ENCODE measurements around the gene PKNOX2. TPM values are rescaled to one million over a fixed set of nuclear protein-coding genes. Genes with fewer than 3 reads are reported as not detected.

PKNOX2 gene
- total and polyA plus RNA-seq, 2 of the 8 experiments (the other 6 are each of a cell fraction or from before 2014, with no cell fraction given) = 2.0 TPM

DNA sequence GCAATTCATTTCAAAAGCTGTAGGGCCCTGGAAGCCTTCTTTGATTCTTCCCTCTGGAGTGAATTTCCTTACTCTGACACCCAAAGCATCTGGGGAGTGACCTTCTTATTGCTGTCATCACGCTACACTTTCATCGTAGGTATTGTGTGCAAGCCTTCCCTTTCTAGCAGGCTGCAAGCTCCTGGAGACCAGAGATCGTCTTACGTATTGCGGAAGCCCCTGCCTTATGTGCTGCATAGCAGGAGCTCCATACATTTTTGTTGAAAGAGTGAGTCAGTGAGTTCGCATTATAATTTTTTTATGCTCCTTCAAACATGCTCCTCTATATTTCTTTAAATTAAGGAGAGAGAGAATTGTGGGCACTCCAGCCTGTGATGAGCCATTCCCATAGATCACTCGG is 32.0 kb upstream of the PKNOX2 start (continued):
- TF ChIP-seq, protein P1, sequence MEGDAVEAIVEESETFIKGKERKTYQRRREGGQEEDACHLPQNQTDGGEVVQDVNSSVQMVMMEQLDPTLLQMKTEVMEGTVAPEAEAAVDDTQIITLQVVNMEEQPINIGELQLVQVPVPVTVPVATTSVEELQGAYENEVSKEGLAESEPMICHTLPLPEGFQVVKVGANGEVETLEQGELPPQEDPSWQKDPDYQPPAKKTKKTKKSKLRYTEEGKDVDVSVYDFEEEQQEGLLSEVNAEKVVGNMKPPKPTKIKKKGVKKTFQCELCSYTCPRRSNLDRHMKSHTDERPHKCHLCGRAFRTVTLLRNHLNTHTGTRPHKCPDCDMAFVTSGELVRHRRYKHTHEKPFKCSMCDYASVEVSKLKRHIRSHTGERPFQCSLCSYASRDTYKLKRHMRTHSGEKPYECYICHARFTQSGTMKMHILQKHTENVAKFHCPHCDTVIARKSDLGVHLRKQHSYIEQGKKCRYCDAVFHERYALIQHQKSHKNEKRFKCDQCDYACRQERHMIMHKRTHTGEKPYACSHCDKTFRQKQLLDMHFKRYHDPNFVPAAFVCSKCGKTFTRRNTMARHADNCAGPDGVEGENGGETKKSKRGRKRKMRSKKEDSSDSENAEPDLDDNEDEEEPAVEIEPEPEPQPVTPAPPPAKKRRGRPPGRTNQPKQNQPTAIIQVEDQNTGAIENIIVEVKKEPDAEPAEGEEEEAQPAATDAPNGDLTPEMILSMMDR (IDR thresholded peaks at IDR 0.05; ENCODE audit: control extremely low read depth in 1 of 3, insufficient read depth in 1 of 3, low read depth in 1 of 3, low read length in 3 of 3) = no peak
- TF ChIP-seq USF2 (IDR thresholded peaks at IDR 0.05; ENCODE audit: low read length) (no peak), POLR2AphosphoS5 (IDR thresholded peaks at IDR 0.05; ENCODE audit: low read depth, low read length) (no peak)

Measured in H1 (cell line).